GM21367 (cell line): Measurements from ENCODE around the gene C1orf53.
"Not testable (repeated sequence)": the region's sequence is repeated elsewhere in the genome, so short reads cannot be mapped to it uniquely, and the experiment has no call there.

ENCODE experiments used
- ATAC-seq: cut with Tn5 transposase; IDR thresholded peaks from one replicate; pipeline ENCODE4 v1.9.1; 2021; ENCODE audit not compliant: unreplicated experiment

C1orf53 gene

GRCh38 chr1:197920414-197921117 lies 18.1 kb downstream of the C1orf53 start:
- ATAC-seq, result no peak

GRCh38 chr1:197921235-197922069 lies 19.0 kb downstream of the C1orf53 start:
- no peak for ATAC-seq

- ATAC-seq, result no peak
Observed at GRCh38 chr1:197922070-197922390, 19.6 kb downstream of the C1orf53 start.

GRCh38 chr1:197923038-197923437 lies 20.6 kb downstream of the C1orf53 start:
- ATAC-seq, result no peak

GRCh38 chr1:197924516-197925123 lies 22.2 kb downstream of the C1orf53 start:
- no peak for ATAC-seq

GRCh38 chr1:197927908-197928665 lies 25.7 kb downstream of the C1orf53 start:
- ATAC-seq, result no peak

- ATAC-seq, result peak; percentile 66
Observed at GRCh38 chr1:197928849-197929336, 26.5 kb downstream of the C1orf53 start.

- ATAC-seq, result no peak
Observed at GRCh38 chr1:197933016-197933415, 30.6 kb downstream of the C1orf53 start.

GRCh38 chr1:197933647-197934046 lies 31.2 kb downstream of the C1orf53 start:
- no peak for ATAC-seq

- no peak for ATAC-seq
Observed at GRCh38 chr1:197937381-197937780, 35.0 kb downstream of the C1orf53 start.

- no peak for ATAC-seq
Observed at GRCh38 chr1:197937892-197938291, 35.5 kb downstream of the C1orf53 start.

GRCh38 chr1:197939159-197939980 lies 36.9 kb downstream of the C1orf53 start:
- ATAC-seq, result not testable (repeated sequence)

- no peak for ATAC-seq
Observed at GRCh38 chr1:197942042-197942441, 39.6 kb downstream of the C1orf53 start.

- ATAC-seq, result no peak
Observed at GRCh38 chr1:197944485-197944884, 42.1 kb downstream of the C1orf53 start.

GRCh38 chr1:197948926-197949899 lies 46.8 kb downstream of the C1orf53 start:
- no peak for ATAC-seq

GRCh38 chr1:197951089-197951488 lies 48.7 kb downstream of the C1orf53 start:
- ATAC-seq, result no peak

- ATAC-seq, result no peak
Observed at GRCh38 chr1:197951617-197952175, 49.3 kb downstream of the C1orf53 start.

- ATAC-seq, result not testable (repeated sequence)
Observed at GRCh38 chr1:197953472-197953871, 51.0 kb downstream of the C1orf53 start.
